GM19099 (cell line): ENCODE measurements around the gene GFER.
A peak's percentile ranks its signal among the peaks of the same experiment; 100 is the strongest.

Experiments used
- POLR2A ChIP-seq: IDR thresholded peaks from 3 replicates; pipeline ENCODE4 v1.6.1; 2011; ENCODE audit warnings: low read depth; ENCODE audit not compliant: insufficient read length; ENCODE audit errors: extremely low read depth

Gene GFER

GRCh38 chr16:1980030-1980769 is 3.8 kb upstream of the GFER start:
- TF ChIP-seq POLR2A = no peak

GRCh38 chr16:1980770-1981087 is 3.3 kb upstream of the GFER start:
- TF ChIP-seq POLR2A = no peak

GRCh38 chr16:1981398-1981836 is 2.6 kb upstream of the GFER start, which contains the start of gene NOXO1:
NOXO1 (minus strand) TSS chr16:1981469; CDS start chr16:1981179, 290 bp downstream.
- TF ChIP-seq POLR2A = no peak

- no peak for TF ChIP-seq POLR2A
Measured at GRCh38 chr16:1982013-1982433, 2.0 kb upstream of the GFER start.

GRCh38 chr16:1982991-1983543 is 926 bp upstream of the GFER start:
- no peak for TF ChIP-seq POLR2A

GRCh38 chr16:1984347-1985225 is 593 bp downstream of the GFER start:
- TF ChIP-seq POLR2A = no peak

- TF ChIP-seq POLR2A = no peak
Measured at GRCh38 chr16:1985466-1986150, 1.6 kb downstream of the GFER start.

GRCh38 chr16:1987198-1987597 is 3.2 kb downstream of the GFER start:
- no peak for TF ChIP-seq POLR2A

GRCh38 chr16:1989209-1990100 is 5.5 kb downstream of the GFER start, which contains the start of gene SYNGR3:
SYNGR3 (plus strand) TSS chr16:1989970; CDS start chr16:1990103, 133 bp downstream.
- no peak for TF ChIP-seq POLR2A

GRCh38 chr16:1990101-1990350 is 6.0 kb downstream of the GFER start:
- no peak for TF ChIP-seq POLR2A

- peak; percentile 35 for TF ChIP-seq POLR2A
Measured at GRCh38 chr16:1990351-1991134, 6.5 kb downstream of the GFER start.

- TF ChIP-seq POLR2A = peak; percentile 67
Measured at GRCh38 chr16:1991135-1991551, 7.2 kb downstream of the GFER start.

GRCh38 chr16:1991588-1991947 is 7.6 kb downstream of the GFER start:
- TF ChIP-seq POLR2A = no peak
